Measurements from ENCODE around the gene CMIP. TPM values are rescaled to one million over a fixed set of nuclear protein-coding genes. Genes with fewer than 3 reads are reported as not detected.

CMIP gene
- total and polyA plus RNA-seq, 10 of the 15 experiments (the other 5 are each of a cell fraction or from before 2014, with no cell fraction given) = 1.2 to 43.2 (median 4.4) TPM

- TF ChIP-seq ZBED1 (IDR thresholded peaks at IDR 0.05; ENCODE audit: borderline replicate concordance) = no peak
These were observed 88.5 kb downstream of the CMIP start (continued) for GRCh38 chr16:81533175-81533507.

- BruUV-seq (replicated peaks) = no TSS peak
- no peak overlapping the region for H3K9ac ChIP-seq (ENCODE audit: control insufficient read depth, insufficient read depth, low read length)
- no peak for ATAC-seq
- RAD21 ChIA-PET (ENCODE audit: unreplicated experiment) = interaction anchor here (1.0 kb wide), 1 partner anchor 55 kb away, joined by 3 read pairs; no protein-coding TSS in a partner anchor
- H3K9me3 ChIP-seq (replicated peaks; ENCODE audit: control insufficient read depth, insufficient read depth, low read length) = no peaks in the 10 kb centered on the region
- WGBS (ENCODE audit: insufficient coverage, insufficient replicate concordance, low lambda C conversion rate, missing lambda C conversion rate) = 81% methylated on average over 10 of the region's 10 CpGs
- DNase-seq (ENCODE audit: low read depth, low spot score) = no peak
- no peaks in the 10 kb centered on the region for H3K27me3 ChIP-seq (replicated peaks in 1 of 2; ENCODE audit: control insufficient read depth in 2 of 2, insufficient read depth in 2 of 2, low read length in 1 of 2)
- no peak overlapping the region for H3K27ac ChIP-seq (ENCODE audit: control insufficient read depth, insufficient read depth)
- no peaks in the 10 kb centered on the region; the same call in 1 of the 2 replicates for H4K20me1 ChIP-seq (ENCODE audit: control insufficient read depth, insufficient read depth)
- no peak overlapping the region for H3K4me3 ChIP-seq
- POLR2A ChIA-PET = interaction anchor here (0.6 kb wide), 2 partner anchors 383 to 610 kb away, joined by 5 to 6 read pairs; no protein-coding TSS in a partner anchor
- intact Hi-C loops (cut with micrococcal nuclease; ENCODE audit: unreplicated experiment) (no loop called here), in situ Hi-C loops (cut with MboI) (no loop called here)
- CTCF ChIA-PET = interaction anchor here (0.6 kb wide), 1 partner anchor 46 kb away, joined by 3 read pairs; no protein-coding TSS in a partner anchor
- no peak for TF ChIP-seq EED (IDR thresholded peaks at IDR 0.05; ENCODE audit: low read depth)
- TF ChIP-seq JUNB (IDR thresholded peaks at IDR 0.05) = no peak
- no peak for TF ChIP-seq CEBPB (IDR thresholded peaks at IDR 0.05; ENCODE audit: borderline replicate concordance in 1 of 2, low read depth in 2 of 2, low read length in 2 of 2)
- no peak for TF ChIP-seq HSF1 (IDR thresholded peaks at IDR 0.05; ENCODE audit: low read depth, low read length)
- TF ChIP-seq KDM1A (IDR thresholded peaks at IDR 0.05; ENCODE audit: borderline replicate concordance) = no peak
- H3K4me1 ChIP-seq (ENCODE audit: control insufficient read depth, insufficient read depth, low read length) = no peaks in the 10 kb centered on the region
- H3K79me2 ChIP-seq (ENCODE audit: control insufficient read depth, insufficient read depth, low read length) = no peaks in the 10 kb centered on the region; the same call in 1 of the 2 replicates
- no peak for FAIRE-seq
- SMC1A ChIA-PET (ENCODE audit: uncharacterized antibody, unreplicated experiment) = interaction anchor here (0.7 kb wide), 1 partner anchor 17 kb away, joined by 3 read pairs; no protein-coding TSS in a partner anchor
- peaks cover 0 to 2% of the 10 kb centered on the region in 2 experiments; a peak in 3 of 4 replicates for H3K36me3 ChIP-seq (ENCODE audit: control insufficient read depth in 2 of 2, insufficient read depth in 2 of 2, low read length in 1 of 2)
- no peak overlapping the region for H2AFZ ChIP-seq (ENCODE audit: control insufficient read depth, low read depth, low read length)
- no peak overlapping the region for H3K4me2 ChIP-seq (ENCODE audit: control insufficient read depth, insufficient read depth)
These were observed 91.2 kb downstream of the CMIP start for GRCh38 chr16:81535679-81536360.

Data from GM12878 (cell line).